H9 (cell line): ENCODE data around the gene LRCH1. TPM values are rescaled to one million over a fixed set of nuclear protein-coding genes. Genes with fewer than 3 reads are reported as not detected.

Experiments used
- DNase-seq: peaks from one replicate; pipeline ENCODE4 v3.0.0-alpha.2; 2017
- H2AFZ ChIP-seq: one replicate; pipeline ENCODE4 v1.6.1; 2013; ENCODE audit warnings: mild to moderate bottlenecking, low read length, control low read depth, moderate library complexity
- H2AK5ac ChIP-seq: 2 replicates; pipeline ENCODE4 v1.6.1; 2013; ENCODE audit warnings: low read length, control low read depth, mixed read lengths; ENCODE audit not compliant: insufficient read length
- H2BK120ac ChIP-seq: one replicate; pipeline ENCODE4 v1.6.1; 2013; ENCODE audit warnings: low read depth, mild to moderate bottlenecking, low read length, control low read depth, inconsistent platforms; ENCODE audit not compliant: poor library complexity, severe bottlenecking
- H2BK12ac ChIP-seq: 2 replicates; pipeline ENCODE4 v1.6.1; 2013; ENCODE audit warnings: low read length, control low read depth, mixed read lengths, low read depth; ENCODE audit not compliant: insufficient read length
- H2BK15ac ChIP-seq: 2 replicates; pipeline ENCODE4 v1.6.1; 2013; ENCODE audit warnings: low read depth, low read length, control low read depth
- H2BK20ac ChIP-seq: one replicate; pipeline ENCODE4 v1.6.1; 2013; ENCODE audit warnings: low read depth, mild to moderate bottlenecking, low read length, control low read depth, inconsistent platforms; ENCODE audit not compliant: poor library complexity, severe bottlenecking
- H2BK5ac ChIP-seq: 2 replicates; pipeline ENCODE4 v1.6.1; 2013; ENCODE audit warnings: low read length, control low read depth, mixed read lengths; ENCODE audit not compliant: insufficient read length
- H3K14ac ChIP-seq: 2 replicates; pipeline ENCODE4 v1.6.1; 2013; ENCODE audit warnings: low read length, control low read depth; ENCODE audit not compliant: insufficient read depth
- H3K18ac ChIP-seq: 2 replicates; pipeline ENCODE4 v1.6.1; 2013; ENCODE audit warnings: low read depth, mild to moderate bottlenecking, mixed read lengths, low read length, control low read depth; ENCODE audit not compliant: insufficient read length
- H3K23ac ChIP-seq: 2 replicates; pipeline ENCODE4 v1.6.1; 2013; ENCODE audit warnings: low read length, control low read depth, mixed read lengths, low read depth; ENCODE audit not compliant: insufficient read length
- H3K23me2 ChIP-seq: 2 replicates; pipeline ENCODE4 v1.6.1; 2013; ENCODE audit warnings: low read depth, mild to moderate bottlenecking, mixed read lengths, low read length, control low read depth; ENCODE audit not compliant: insufficient read length, poor library complexity, severe bottlenecking
- H3K27ac ChIP-seq: 2 replicates; pipeline ENCODE4 v1.5.1; 2013; ENCODE audit warnings: low read length, control low read depth, mixed read lengths, low read depth; ENCODE audit not compliant: insufficient read length
- H3K27me3 ChIP-seq: 2 replicates; pipeline ENCODE4 v1.6.1; 2013; ENCODE audit warnings: low read length, control low read depth, inconsistent platforms; ENCODE audit not compliant: insufficient read depth
- H3K4ac ChIP-seq: 2 replicates; pipeline ENCODE4 v1.6.1; 2013; ENCODE audit warnings: low read depth, mild to moderate bottlenecking, control low read depth, inconsistent platforms, low read length, moderate library complexity
- H3K4me1 ChIP-seq: 2 replicates; pipeline ENCODE4 v1.6.1; 2013; ENCODE audit warnings: low read length, control low read depth, inconsistent platforms; ENCODE audit not compliant: insufficient read depth
- H3K4me2 ChIP-seq: 2 replicates; pipeline ENCODE4 v1.6.1; 2013; ENCODE audit warnings: low read length, control low read depth, mixed read lengths; ENCODE audit not compliant: insufficient read length, insufficient read depth
- H3K56ac ChIP-seq: 2 replicates; pipeline ENCODE4 v1.6.1; 2013; ENCODE audit warnings: low read depth, mild to moderate bottlenecking, mixed read lengths, low read length, control low read depth; ENCODE audit not compliant: insufficient read length
- H3K79me1 ChIP-seq: 2 replicates; pipeline ENCODE4 v1.6.1; 2013; ENCODE audit warnings: low read depth, mild to moderate bottlenecking, moderate library complexity, low read length, control low read depth, inconsistent platforms; ENCODE audit not compliant: insufficient read depth, poor library complexity, severe bottlenecking
- H3K79me2 ChIP-seq: 2 replicates; pipeline ENCODE4 v1.6.1; 2013; ENCODE audit warnings: low read length, control low read depth, inconsistent platforms; ENCODE audit not compliant: insufficient read depth
- H3K9ac ChIP-seq: 2 replicates; pipeline ENCODE4 v1.6.1; 2013; ENCODE audit warnings: low read length, control low read depth, mixed read lengths; ENCODE audit not compliant: insufficient read length; ENCODE audit errors: extremely low read depth
- H3K9me3 ChIP-seq: one replicate; pipeline ENCODE4 v1.6.1; 2013; ENCODE audit warnings: low read depth, low read length, inconsistent platforms; ENCODE audit not compliant: control insufficient read depth
- H3T11ph ChIP-seq: one replicate; pipeline ENCODE4 v1.6.1; 2013; ENCODE audit warnings: mild to moderate bottlenecking, low read length, control low read depth, inconsistent platforms
- H4K20me1 ChIP-seq: one replicate; pipeline ENCODE4 v1.6.1; 2013; ENCODE audit not compliant: control insufficient read depth, insufficient read length, insufficient read depth
- H4K5ac ChIP-seq: 2 replicates; pipeline ENCODE4 v1.6.1; 2013; ENCODE audit warnings: low read depth, mild to moderate bottlenecking, mixed read lengths, low read length, control low read depth; ENCODE audit not compliant: insufficient read length
- H4K8ac ChIP-seq: replicated peaks from 2 replicates; pipeline ENCODE4 v1.6.1; 2013; ENCODE audit warnings: low read length, control low read depth, mixed read lengths, low read depth; ENCODE audit not compliant: insufficient read length
- H4K91ac ChIP-seq: 2 replicates; pipeline ENCODE4 v1.6.1; 2013; ENCODE audit warnings: low read depth, mild to moderate bottlenecking, moderate library complexity, mixed read lengths, low read length, control low read depth; ENCODE audit not compliant: insufficient read length
- H3K27ac Mint-ChIP-seq, 3 experiments: 2 replicates in 2 of 3; 3 replicates in 1 of 3; pipeline ENCODE4 v1.8.0; 2020 to 2021; ENCODE audit warnings: mixed read lengths in 3 of 3, mild to moderate bottlenecking in 1 of 3, moderate library complexity in 1 of 3
- H3K27me3 Mint-ChIP-seq: 2 replicates; pipeline ENCODE4 v1.8.0; 2021; ENCODE audit warnings: low read depth, mild to moderate bottlenecking, moderate library complexity, mixed read lengths
- H3K36me3 Mint-ChIP-seq, 3 experiments: 2 replicates in 2 of 3; 3 replicates in 1 of 3; pipeline ENCODE4 v1.8.0; 2020 to 2021; ENCODE audit warnings: low read depth in 3 of 3, mixed read lengths in 3 of 3; ENCODE audit not compliant: insufficient read depth in 1 of 3
- H3K4me1 Mint-ChIP-seq, 2 experiments: 2 replicates each; pipeline ENCODE4 v1.8.0; 2020; ENCODE audit warnings: mixed read lengths in 2 of 2
- H3K4me3 Mint-ChIP-seq, 2 experiments: 2 replicates in 1 of 2; 3 replicates in 1 of 2; pipeline ENCODE4 v1.8.0; 2020 to 2021; ENCODE audit warnings: mild to moderate bottlenecking in 2 of 2, mixed read lengths in 2 of 2, moderate library complexity in 1 of 2
- H3K9me3 Mint-ChIP-seq, 2 experiments: 2 replicates in 1 of 2; 3 replicates in 1 of 2; pipeline ENCODE4 v1.8.0; 2020; ENCODE audit warnings: mild to moderate bottlenecking in 2 of 2, mixed read lengths in 2 of 2, moderate library complexity in 1 of 2
- CTCF ChIP-seq: fragments of 200-600 bp; sonication (generic); conservative IDR thresholded peaks from 3 replicates; pipeline ENCODE4 v1.8.0; 2021; ENCODE audit warnings: antibody characterized with exemption, mild to moderate bottlenecking
- WGBS: extraction: QIAGEN DNeasy Blood & Tissue Kit; methylation state at CpG from one replicate; pipeline ENCODE4 v1.1.7; 2013; ENCODE audit warnings: missing lambda C conversion rate, low lambda C conversion rate, mixed read lengths; ENCODE audit not compliant: insufficient read length; ENCODE audit errors: extremely low coverage; 5-methylcytosine and 5-hydroxymethylcytosine counted together
- total RNA-seq: library from RNA; stranded (reverse); gene quantifications from 2 replicates; pipeline ENCODE4 v1.2.1, GENCODE V29; 2021

LRCH1 gene
- total RNA-seq, 1 experiment from 2014 or later: 8.0 TPM

- no peak for TF ChIP-seq CTCF
- no peaks in the 10 kb centered on the region for H3K27me3 ChIP-seq
- H3K9me3 Mint-ChIP-seq: no peaks in the 10 kb centered on the region
- no peak overlapping the region for H3K4me2 ChIP-seq
- H3T11ph ChIP-seq: no peak overlapping the region
- H3K4me3 Mint-ChIP-seq: no peak overlapping the region
- no peaks in the 10 kb centered on the region; the same call in 1 of the 2 replicates for H3K4me1 ChIP-seq
- no peak overlapping the region for H3K27ac ChIP-seq
- no peaks in the 10 kb centered on the region for H3K79me2 ChIP-seq
- no peaks in the 10 kb centered on the region for H3K27me3 Mint-ChIP-seq
- H2BK15ac ChIP-seq: no peak overlapping the region
- H3K4ac ChIP-seq: no peak overlapping the region
- no peak overlapping the region for H4K5ac ChIP-seq
- H3K79me1 ChIP-seq: no peaks in the 10 kb centered on the region
- 0 out of 7 replicates have a peak, but pooled peaks cover 0 to 2% (median 0%) of the 10 kb centered on the region in 3 experiments for H3K36me3 Mint-ChIP-seq
- no peak overlapping the region for H4K91ac ChIP-seq
- H2AK5ac ChIP-seq: no peak overlapping the region
- no peak overlapping the region for H4K8ac ChIP-seq
- H2BK120ac ChIP-seq: no peak overlapping the region
- H3K9ac ChIP-seq: no peak overlapping the region
- no CpG with 5 or more reads among the region's 3 CpGs for WGBS
- H3K4me1 Mint-ChIP-seq: peaks cover 24 to 28% of the 10 kb centered on the region in 2 experiments
- no peak overlapping the region for H2AFZ ChIP-seq
- no peak overlapping the region for H3K23ac ChIP-seq
- no peaks in the 10 kb centered on the region for H4K20me1 ChIP-seq
- no peaks in the 10 kb centered on the region for H3K23me2 ChIP-seq
- no peak overlapping the region for H2BK12ac ChIP-seq
- H3K9me3 ChIP-seq: no peaks in the 10 kb centered on the region
- no peak overlapping the region for H3K18ac ChIP-seq
- H3K14ac ChIP-seq: no peak overlapping the region
- H2BK5ac ChIP-seq: no peak overlapping the region
- H3K27ac Mint-ChIP-seq: no peak overlapping the region; a peak in 1 of 7 replicates
- no peak overlapping the region for H2BK20ac ChIP-seq
- no peak for DNase-seq
- no peak overlapping the region for H3K56ac ChIP-seq
These were observed 129.0 kb downstream of the LRCH1 start for GRCh38 chr13:46682015-46682414.
